ENCODE data around the gene TM9SF3.
"Not testable (repeated sequence)": the region's sequence is repeated elsewhere in the genome, so short reads cannot be mapped to it uniquely, and the experiment has no call there.

TM9SF3 gene

GRCh38 chr10:96560966-96561887 lies 25.6 kb downstream of the TM9SF3 start:
- DNase-seq: no peak

DNA sequence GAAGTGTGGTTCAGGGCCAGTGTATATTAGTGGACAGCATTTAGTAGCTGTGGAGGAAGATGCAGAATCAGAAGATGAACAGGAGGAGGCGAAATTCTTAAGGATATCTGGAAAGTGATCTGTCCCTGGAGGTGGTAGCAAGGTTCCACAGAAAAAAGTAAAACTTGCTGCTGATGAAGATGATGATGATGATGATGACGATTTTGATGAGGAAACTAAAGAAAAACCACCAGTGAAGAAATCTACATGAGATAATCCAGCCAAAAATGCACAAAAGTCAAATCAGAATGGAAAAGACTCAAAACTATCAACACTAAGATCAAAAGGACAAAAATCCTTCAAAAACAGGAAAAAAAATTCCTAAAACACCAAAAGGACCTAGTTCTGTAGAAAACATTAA lies 26.3 kb downstream of the TM9SF3 start:
- DNase-seq: no peak

DNA sequence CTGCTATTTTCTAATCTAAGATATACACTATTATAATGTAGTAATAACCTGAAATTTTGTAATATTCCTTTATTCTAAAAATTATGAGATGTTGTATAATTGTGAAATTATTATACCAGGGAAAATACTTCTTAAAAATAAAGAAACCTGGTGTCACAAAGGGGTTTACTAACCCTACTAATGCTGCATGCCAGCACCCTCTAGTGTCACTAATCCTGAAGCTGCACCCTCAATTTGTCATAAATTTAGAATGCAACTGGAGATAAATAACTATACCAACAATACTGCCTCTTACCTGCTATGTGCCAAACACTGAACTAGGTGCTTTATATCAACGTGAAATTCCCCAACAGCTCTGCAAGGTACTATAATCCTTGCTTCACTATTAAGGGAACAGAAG lies 30.8 kb downstream of the TM9SF3 start:
- DNase-seq: no peak

- no peak for DNase-seq
Observed at GRCh38 chr10:96555330-96555729, 31.5 kb downstream of the TM9SF3 start.

- no peak for DNase-seq
Observed at GRCh38 chr10:96548589-96548988, 38.2 kb downstream of the TM9SF3 start.

DNA sequence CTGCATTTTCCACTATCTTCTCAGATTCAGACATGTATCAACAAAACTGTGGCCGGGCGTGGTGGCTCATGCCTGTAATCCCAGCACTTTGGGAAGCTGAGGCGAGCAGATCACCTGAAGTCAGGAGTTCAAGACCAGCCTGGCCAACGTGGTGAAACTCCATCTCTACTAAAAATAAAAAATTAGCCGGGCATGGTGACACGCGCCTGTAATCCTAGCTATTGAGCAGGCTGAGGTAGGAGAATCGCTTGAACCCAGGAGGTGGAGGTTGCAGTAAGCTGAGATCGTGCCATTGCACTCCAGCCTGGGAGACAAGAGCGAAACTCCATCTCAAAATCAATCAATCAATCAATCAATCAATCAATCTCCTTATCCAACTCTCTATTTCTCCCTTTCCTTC lies 41.3 kb downstream of the TM9SF3 start:
- not testable (repeated sequence) for DNase-seq

GRCh38 chr10:96541921-96542320 lies 44.9 kb downstream of the TM9SF3 start:
- no peak for DNase-seq

- no peak for DNase-seq
Observed at GRCh38 chr10:96540240-96540639, 46.6 kb downstream of the TM9SF3 start.

GRCh38 chr10:96538683-96539082 lies 48.1 kb downstream of the TM9SF3 start:
- DNase-seq: no peak

GRCh38 chr10:96536129-96536528 lies 50.7 kb downstream of the TM9SF3 start:
- DNase-seq: no peak

- DNase-seq: no peak
Observed at GRCh38 chr10:96532523-96532922, 54.3 kb downstream of the TM9SF3 start.

DNA sequence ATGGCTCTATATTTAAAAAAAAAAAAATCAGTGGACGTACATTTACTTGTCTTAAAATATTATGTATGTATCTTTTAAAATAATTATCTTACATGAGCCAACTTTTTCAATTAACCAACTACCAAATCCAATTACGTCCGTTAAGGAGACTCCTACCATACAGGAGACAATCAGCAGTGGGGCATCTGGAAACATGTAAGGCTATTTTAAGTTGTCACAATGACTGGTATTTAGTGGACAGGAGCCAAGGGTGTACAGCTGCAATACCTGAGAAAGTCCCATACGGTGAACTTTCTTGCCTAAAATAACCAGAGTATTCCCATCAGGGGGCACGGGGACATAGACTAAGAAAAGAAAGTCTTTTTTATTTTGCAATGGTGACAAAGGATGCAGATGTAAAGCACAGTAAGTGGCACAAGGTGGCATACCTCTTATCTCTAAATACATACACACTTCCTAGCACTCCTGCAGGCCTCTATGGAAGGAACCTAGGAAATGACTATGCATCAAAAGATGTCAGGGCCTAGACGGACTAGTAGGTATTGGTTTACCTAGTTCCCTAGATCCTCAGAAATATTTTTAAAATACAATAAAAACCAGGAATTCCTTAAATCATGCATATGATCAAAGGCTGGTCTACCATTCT lies 57.1 kb downstream of the TM9SF3 start:
- DNase-seq: no peak

DNA sequence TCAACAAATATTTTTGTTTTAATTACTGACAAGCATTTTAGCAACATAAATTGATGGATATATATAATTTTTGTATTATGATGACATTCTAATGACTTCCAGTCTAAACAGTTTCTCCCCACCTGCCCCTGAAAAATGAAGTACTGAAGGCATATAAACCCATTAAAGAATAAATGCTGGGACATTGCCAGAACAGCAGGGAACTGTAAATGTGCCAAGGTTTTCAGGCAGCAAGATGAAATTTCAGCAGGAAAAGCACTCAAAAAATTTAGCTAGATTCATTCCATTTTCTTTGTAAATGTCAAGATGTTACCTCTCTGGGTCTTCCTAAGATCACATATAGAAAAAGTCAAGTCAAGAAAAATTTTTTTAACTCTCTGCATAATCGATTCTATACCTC lies 62.1 kb downstream of the TM9SF3 start:
- DNase-seq: no peak

- DNase-seq: no peak
Observed at GRCh38 chr10:96517284-96517683, 69.5 kb downstream of the TM9SF3 start.

DNA sequence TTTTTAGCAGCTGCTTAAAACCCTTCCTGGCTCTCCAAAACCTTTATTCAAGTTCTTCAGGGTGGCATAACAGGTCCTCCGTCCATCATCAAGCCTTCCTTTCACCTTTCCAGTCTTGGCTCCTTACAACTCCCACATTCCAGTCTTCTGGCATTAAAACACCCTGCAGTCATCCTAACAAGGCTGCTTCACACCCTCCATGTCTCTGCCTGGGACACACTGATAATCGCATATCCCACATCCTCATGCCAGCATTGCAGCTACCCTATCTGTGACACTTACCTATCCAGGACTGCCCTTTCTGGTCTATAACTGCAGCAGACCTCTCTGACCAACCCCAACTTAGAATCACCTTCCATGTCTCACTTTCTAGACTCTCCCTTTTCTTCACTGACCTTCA lies 70.5 kb downstream of the TM9SF3 start:
- no peak for DNase-seq

DNA sequence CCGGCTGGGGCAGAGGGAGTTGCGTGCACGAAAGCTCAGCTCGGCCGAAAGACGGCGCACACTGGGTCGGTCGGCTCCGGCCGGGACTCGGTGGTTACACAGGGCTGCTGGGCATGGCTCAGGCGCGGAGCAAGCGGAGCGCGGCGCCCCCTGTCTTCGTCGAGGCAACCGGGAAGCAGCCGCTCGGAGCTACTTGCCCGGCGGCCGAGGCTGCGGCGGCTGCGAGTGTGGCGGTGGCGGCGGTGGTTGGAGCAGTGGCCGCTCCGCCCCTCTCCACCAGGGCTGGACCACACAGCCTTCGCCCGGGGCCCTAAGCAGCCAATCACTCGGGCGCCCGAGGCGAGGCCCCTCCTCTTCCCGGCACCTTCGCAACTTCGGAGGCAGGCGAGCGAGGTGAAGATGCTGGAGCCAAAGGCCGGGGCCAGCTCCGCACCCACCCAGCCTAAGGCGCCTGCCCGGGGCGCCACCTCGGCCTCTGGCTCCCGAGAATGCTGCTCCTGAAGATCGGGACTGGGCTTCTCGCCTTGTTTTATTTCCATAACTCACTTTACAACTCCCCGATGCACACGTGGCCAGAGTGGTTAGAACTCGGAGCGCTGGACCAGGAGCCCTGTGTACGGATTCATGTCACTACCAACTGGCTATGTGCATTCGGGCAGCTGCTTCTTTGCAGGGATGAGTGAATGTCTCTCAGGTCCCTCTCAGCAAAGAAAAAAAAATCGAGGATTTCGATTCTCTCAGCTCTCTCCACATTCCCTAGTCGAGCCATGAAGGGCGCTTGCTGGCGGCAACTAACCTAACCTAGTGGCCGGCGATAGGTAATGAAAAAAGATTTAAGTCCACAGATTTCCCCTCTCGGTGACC lies 72.9 kb downstream of the TM9SF3 start, which contains the start of gene TLL2:
TLL2 (minus strand) TSS at position 229 of the 864 bp plus-strand sequence. CDS start 241 bp downstream, outside the sequence.
- peak; percentile 52 to 69 for DNase-seq

DNA sequence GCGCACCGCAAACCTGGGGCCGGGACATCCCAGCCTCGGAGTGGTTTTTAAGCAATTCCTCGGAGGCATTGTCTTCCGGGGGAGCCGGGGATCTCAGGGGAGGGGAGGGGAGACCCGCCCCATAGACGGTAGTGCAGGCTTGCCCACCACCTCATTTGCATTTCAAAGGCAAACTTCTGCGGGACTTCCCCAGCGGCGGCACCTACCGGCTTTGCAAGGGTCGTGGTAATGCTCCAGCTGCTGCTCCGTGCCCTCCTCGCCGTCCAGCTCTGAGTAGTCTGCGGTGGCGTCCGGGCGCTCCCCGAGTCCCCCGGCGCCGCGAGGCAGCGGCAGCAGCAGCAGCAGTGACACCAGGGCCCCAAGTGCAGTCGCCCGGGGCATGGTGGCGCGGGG lies 73.5 kb downstream of the TM9SF3 start:
- peak; percentile 20 to 26 for DNase-seq

GRCh38 chr10:96512524-96513304 lies 74.1 kb downstream of the TM9SF3 start:
- no peak for DNase-seq

DNA sequence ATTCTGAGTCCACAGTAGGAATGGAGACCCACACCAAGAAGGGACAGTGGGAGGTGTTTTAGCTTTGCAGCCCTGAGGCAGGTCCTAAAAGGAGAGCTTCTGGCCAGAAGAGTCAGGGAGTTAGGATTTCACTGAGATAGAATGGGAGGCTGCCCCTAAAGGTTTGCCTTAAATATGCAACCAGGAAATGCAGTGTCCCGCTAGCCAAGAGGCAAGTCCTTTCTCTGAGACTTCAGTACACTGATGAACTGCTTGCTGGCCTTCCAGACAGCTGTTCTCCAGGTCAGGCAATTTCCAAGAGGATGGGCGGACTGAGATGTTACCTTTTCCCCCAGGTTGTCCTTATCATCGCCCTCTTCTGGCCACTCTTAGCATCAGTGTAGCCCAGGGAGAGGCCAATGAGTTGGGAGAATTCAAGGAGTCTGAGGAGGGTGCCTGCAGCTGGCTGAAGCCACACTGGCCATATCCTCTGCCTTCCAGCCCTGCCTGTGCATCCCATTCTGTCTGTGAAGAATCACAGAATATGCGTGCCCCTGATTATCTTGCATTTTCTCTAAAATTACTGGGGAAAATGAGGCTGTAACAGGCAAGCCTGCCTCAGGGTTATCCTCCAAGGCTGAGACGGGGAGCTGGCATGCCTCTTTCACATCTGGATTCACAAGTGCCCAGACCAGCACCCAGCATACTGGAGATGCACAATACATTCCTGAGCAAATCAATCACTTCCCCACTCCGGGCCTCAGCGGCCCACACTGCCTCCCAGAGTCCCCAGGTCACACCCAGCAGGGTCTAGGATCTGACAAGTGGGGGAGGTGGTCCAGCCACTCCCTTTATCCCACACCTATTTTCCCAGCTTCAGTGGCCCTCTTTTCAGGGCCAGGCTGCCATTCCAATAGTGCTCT lies 75.5 kb downstream of the TM9SF3 start:
- no peak for DNase-seq

DNA sequence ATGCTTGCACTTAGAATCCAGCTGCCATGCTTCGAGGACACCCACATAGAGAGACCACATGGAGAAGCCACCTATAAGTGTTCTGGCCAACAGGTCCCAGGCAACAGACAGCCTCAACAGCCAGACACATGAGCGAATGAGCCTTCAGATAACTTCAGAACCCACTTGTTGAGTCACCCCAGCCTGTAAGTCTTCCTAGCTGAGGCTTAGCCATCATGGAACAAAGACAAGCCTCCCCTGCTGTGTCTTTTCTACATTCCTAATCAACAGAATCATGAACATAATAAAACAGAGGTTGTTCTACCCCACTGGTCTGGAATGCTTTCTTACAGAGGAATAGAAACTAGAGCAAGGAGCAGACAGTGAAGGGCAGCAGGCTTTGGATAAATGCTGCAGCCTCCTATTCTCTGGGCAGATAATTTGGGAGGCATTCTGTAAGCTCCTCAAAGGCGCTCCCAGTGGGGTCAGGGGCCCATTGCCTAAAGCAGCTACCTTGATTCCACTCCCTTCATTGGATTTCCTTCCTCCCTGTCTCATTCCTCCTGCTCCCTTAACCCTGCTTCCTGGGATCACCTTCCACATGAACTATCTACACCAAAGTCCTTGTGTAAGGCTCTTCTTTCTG lies 77.7 kb downstream of the TM9SF3 start:
- DNase-seq: no peak

DNA sequence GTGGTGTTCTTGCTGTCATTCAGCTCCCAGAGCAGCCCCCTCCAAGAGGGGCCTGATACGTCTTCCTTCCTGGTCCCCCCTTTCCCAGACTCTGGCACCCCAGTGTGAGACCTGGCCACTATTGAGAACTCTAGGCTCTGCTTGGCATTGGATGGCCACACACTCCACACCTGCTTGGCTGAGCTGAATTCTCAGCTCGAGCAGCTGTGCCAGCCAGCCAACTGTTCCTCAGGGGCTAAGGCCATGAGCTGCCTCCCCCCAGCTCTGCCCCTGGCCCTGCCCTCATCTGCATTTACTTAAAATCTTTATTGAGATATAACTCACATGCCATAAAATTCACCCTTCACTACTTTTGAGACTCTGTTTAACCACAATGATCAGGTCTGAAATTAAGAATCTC lies 79.8 kb downstream of the TM9SF3 start:
- DNase-seq: no peak
